Epithelial cell of proximal tubule (primary cell): Measurements from ENCODE around the gene GLP2R. TPM values are rescaled to one million over a fixed set of nuclear protein-coding genes. Genes with fewer than 3 reads are reported as not detected.
"Not testable (repeated sequence)": the region's sequence is repeated elsewhere in the genome, so short reads cannot be mapped to it uniquely, and the experiment has no call there.

ENCODE experiments used
- DNase-seq: peaks from one replicate; pipeline ENCODE4 v3.0.0-alpha.2; 2011; ENCODE audit warnings: low read depth
- H3K4me3 ChIP-seq: 2 replicates; pipeline ENCODE4 v1.5.1; 2011; ENCODE audit warnings: low read depth, mild to moderate bottlenecking, low read length
- CTCF ChIP-seq: conservative IDR thresholded peaks from 2 replicates; pipeline ENCODE4 v1.5.1; 2012; ENCODE audit warnings: low read depth, mild to moderate bottlenecking, low read length
- total RNA-seq: library from RNA; depleted of rRNA; stranded (reverse); fragments of >200 nt; gene quantifications from 2 replicates; pipeline ENCODE4 v1.2.3, GENCODE V29; 2015

GLP2R gene
- total RNA-seq, 1 donor from 2014 or later = 0.23 TPM

- no peak for DNase-seq
- TF ChIP-seq CTCF = no peak
- no peak overlapping the region for H3K4me3 ChIP-seq
Measured at GRCh38 chr17:9917131-9917530, 91.4 kb downstream of the GLP2R start.

DNA sequence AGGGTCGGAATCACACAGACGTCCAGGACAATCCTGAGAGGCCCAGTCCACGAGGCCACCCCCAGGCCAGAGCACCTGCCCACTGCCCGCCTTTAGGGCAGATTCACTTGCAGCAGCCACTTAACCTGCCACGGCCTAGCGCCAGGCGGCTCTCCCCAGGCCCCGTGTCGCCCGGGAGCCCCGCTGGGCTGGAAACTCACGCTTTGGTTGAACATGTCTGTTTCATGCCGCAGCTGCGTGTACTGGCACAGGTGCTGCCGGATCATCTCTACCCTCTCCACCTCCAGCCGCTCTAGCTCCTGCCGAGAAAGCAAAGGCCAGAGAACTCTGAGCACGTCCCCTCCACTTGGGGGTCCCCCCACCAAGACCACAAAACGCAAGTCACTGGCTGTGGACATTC, 92.1 kb downstream of the GLP2R start:
- H3K4me3 ChIP-seq = no peak overlapping the region
- TF ChIP-seq CTCF = no peak
- no peak for DNase-seq

- H3K4me3 ChIP-seq = no peak overlapping the region
- no peak for TF ChIP-seq CTCF
- DNase-seq = no peak
Measured at GRCh38 chr17:9918352-9918751, 92.6 kb downstream of the GLP2R start.

- no peak overlapping the region for H3K4me3 ChIP-seq
- no peak for TF ChIP-seq CTCF
- no peak for DNase-seq
Measured at GRCh38 chr17:9918804-9919352, 93.2 kb downstream of the GLP2R start.

- H3K4me3 ChIP-seq, DNase-seq: not testable (repeated sequence)
Measured at GRCh38 chr17:9921216-9921615, 95.5 kb downstream of the GLP2R start.

- no peak overlapping the region for H3K4me3 ChIP-seq
- no peak for DNase-seq
- TF ChIP-seq CTCF = no peak
Measured at GRCh38 chr17:9922012-9922848, 96.5 kb downstream of the GLP2R start.

DNA sequence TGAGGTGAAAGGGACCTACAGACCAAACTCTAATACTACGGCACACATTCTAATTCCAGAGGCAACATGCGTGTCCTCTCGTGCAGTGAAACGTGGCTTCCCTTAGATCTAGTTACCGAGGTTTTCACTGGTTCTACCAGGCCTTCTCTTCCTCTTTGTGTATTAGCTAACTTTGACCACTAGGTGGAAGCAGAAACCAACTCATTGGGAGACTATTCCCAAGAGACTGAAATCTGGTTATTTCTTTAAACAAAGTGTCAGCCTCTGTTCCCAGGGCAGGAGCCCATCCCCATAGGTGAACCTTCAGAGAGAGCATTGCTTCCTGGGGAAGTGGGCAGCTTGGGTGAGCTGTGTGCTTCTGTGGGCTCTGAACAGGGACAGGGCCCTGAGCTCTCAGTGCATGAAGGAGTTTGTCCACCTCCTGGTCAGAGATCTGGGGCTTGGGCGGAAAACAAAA, 99.0 kb downstream of the GLP2R start:
- TF ChIP-seq CTCF = peak; percentile 86
- H3K4me3 ChIP-seq = no peak overlapping the region
- peak; percentile 39 for DNase-seq
